Keratinocyte (primary cell): ENCODE results near the gene DLX4. TPM values are rescaled to one million over a fixed set of nuclear protein-coding genes. Genes with fewer than 3 reads are reported as not detected.

Experiments
- DNase-seq: peaks from one replicate; pipeline ENCODE4 v3.0.0-alpha.2; 2011; ENCODE audit warnings: low read depth, missing footprints, low spot score
- FAIRE-seq: peaks from 2 replicates; lab custom pipeline; 2011; peaks lifted over from hg19 to GRCh38; lab: Jason Lieb, UNC
- H2AFZ ChIP-seq: 2 replicates; pipeline ENCODE4 v1.6.0; 2012; ENCODE audit warnings: low read length, control low read depth, inconsistent platforms; ENCODE audit not compliant: control insufficient read depth
- H3K27ac ChIP-seq: 2 replicates; pipeline ENCODE4 v1.5.1; 2011; ENCODE audit warnings: low read length; ENCODE audit not compliant: control insufficient read depth, insufficient read depth
- H3K27me3 ChIP-seq: 3 replicates; pipeline ENCODE4 v1.6.0; 2011; ENCODE audit warnings: low read length; ENCODE audit not compliant: control insufficient read depth, insufficient read depth; ENCODE audit errors: extremely low read depth
- H3K36me3 ChIP-seq, 2 experiments: 2 replicates in 1 of 2; 3 replicates in 1 of 2; pipeline ENCODE4 v1.5.1; 2011; ENCODE audit warnings: low read length in 2 of 2, mild to moderate bottlenecking in 1 of 2; ENCODE audit not compliant: control insufficient read depth in 2 of 2, insufficient read depth in 2 of 2; ENCODE audit errors: extremely low read depth in 1 of 2
- H3K4me1 ChIP-seq: 3 replicates; pipeline ENCODE4 v1.5.1; 2011; ENCODE audit warnings: low read length; ENCODE audit not compliant: control insufficient read depth, insufficient read depth; ENCODE audit errors: extremely low read depth
- H3K4me2 ChIP-seq: 3 replicates; pipeline ENCODE4 v1.6.0; 2011; ENCODE audit warnings: low read depth, low read length; ENCODE audit not compliant: control insufficient read depth, insufficient read depth; ENCODE audit errors: extremely low read depth
- H3K4me3 ChIP-seq, 3 experiments: fragments of 200-600 bp in 1 of 3; sonication (generic) in 1 of 3; 2 replicates in 2 of 3; 3 replicates in 1 of 3; pipeline ENCODE4 v1.5.1; 2011 to 2016; ENCODE audit warnings: low read length in 3 of 3, mild to moderate bottlenecking in 3 of 3, control low read depth in 2 of 3, inconsistent platforms in 1 of 3, low read depth in 1 of 3, mixed read lengths in 1 of 3, mixed run types in 1 of 3, moderate library complexity in 1 of 3; ENCODE audit not compliant: control insufficient read depth in 2 of 3, insufficient read depth in 2 of 3; ENCODE audit errors: extremely low read depth in 1 of 3
- H3K79me2 ChIP-seq: 2 replicates; pipeline ENCODE4 v1.6.0; 2012; ENCODE audit warnings: low read length; ENCODE audit not compliant: control insufficient read depth, insufficient read depth
- H3K9ac ChIP-seq: 3 replicates; pipeline ENCODE4 v1.6.0; 2011; ENCODE audit warnings: low read length; ENCODE audit not compliant: control insufficient read depth, insufficient read depth; ENCODE audit errors: extremely low read depth
- H3K9me1 ChIP-seq: 3 replicates; pipeline ENCODE4 v1.6.0; 2011; ENCODE audit warnings: low read length; ENCODE audit not compliant: control insufficient read depth, insufficient read depth; ENCODE audit errors: extremely low read depth
- H3K9me3 ChIP-seq: 2 replicates; pipeline ENCODE4 v1.5.1; 2012; ENCODE audit warnings: low read depth, low read length; ENCODE audit not compliant: control insufficient read depth
- H4K20me1 ChIP-seq: 3 replicates; pipeline ENCODE4 v1.6.0; 2011; ENCODE audit warnings: low read length; ENCODE audit not compliant: control insufficient read depth, insufficient read depth; ENCODE audit errors: extremely low read depth
- CTCF ChIP-seq, 3 experiments: IDR thresholded peaks in 1 of 3; conservative IDR thresholded peaks in 1 of 3; optimal IDR thresholded peaks in 1 of 3; 2 replicates in 2 of 3; 3 replicates in 1 of 3; pipeline versions ENCODE3 to v1.5.1; 2011; ENCODE audit warnings: low read length in 3 of 3, mild to moderate bottlenecking in 3 of 3, moderate library complexity in 2 of 3, control low read depth in 1 of 3, inconsistent platforms in 1 of 3; ENCODE audit not compliant: insufficient read depth in 2 of 3; ENCODE audit errors: extremely low read depth in 1 of 3
- EZH2 ChIP-seq: IDR thresholded peaks from one replicate; pipeline ENCODE4 v1.6.1; 2012; ENCODE audit warnings: inconsistent platforms, mild to moderate bottlenecking, low read length, moderate library complexity
- dilution Hi-C: fragments of 300-500 bp; cut with MboI; formaldehyde crosslinking; loops from one replicate; pipeline ENCODE4 v1.7.0; 2020; ENCODE audit warnings: low sequenced_read_pairs; ENCODE audit not compliant: extremely low pct_ligation_motif_present
- polyA plus RNA-seq, 5 experiments: library from polyadenylated mRNA; depleted of rRNA in 3 of 5; stranded (reverse) in 3 of 5; stranded (forward) in 1 of 5; unstranded in 1 of 5; fragments of >200 nt; gene quantifications; 1 replicate in 1 of 5; 2 replicates in 3 of 5; 3 replicates in 1 of 5; pipeline versions ENCODE4 v1.2.1 to v1.2.3, GENCODE V29; 2011 to 2012; ENCODE audit warnings: missing spikeins in 2 of 5, low read depth in 1 of 5, low replicate concordance in 1 of 5

DLX4 gene
- polyA plus RNA-seq, 1 donor (not counting 4 experiments of a cell fraction or from before 2014, with no cell fraction given), result 0.18 TPM

GRCh38 chr17:49990331-49990730 lies 21.3 kb downstream of the DLX4 start:
- Histone ChIP-seq H3K36me3 (peaks cover 0 to 2% of the 10 kb centered on the region in 2 experiments), H3K4me3 (no peak overlapping the region), H3K79me2 (no peaks in the 10 kb centered on the region), H3K4me2 (no peak overlapping the region), H3K9me1 (no peaks in the 10 kb centered on the region), H2AFZ (no peak overlapping the region), H3K27me3 (peaks cover 30% of the 10 kb centered on the region), H3K9ac (no peak overlapping the region), H3K9me3 (no peaks in the 10 kb centered on the region), H3K4me1 (peaks cover 33% of the 10 kb centered on the region), H4K20me1 (no peaks in the 10 kb centered on the region), H3K27ac (no peak overlapping the region)
- dilution Hi-C loops, result loop anchor here (10.0 kb wide), 1 partner anchor 106 kb away; no protein-coding TSS in a partner anchor
- no peak for TF ChIP-seq EZH2
- no peak for TF ChIP-seq CTCF (optimal IDR thresholded peaks at IDR 0.05 in 1 of 3, IDR thresholded peaks at IDR 0.05 in 1 of 3, conservative IDR thresholded peaks at IDR 0.05 in 1 of 3; ENCODE audit: extremely low read depth in 1 of 3, insufficient read depth in 2 of 3, low read length in 3 of 3)
- DNase-seq (no peak), FAIRE-seq (no peak)

- Histone ChIP-seq H3K4me1 (peaks cover 35% of the 10 kb centered on the region), H4K20me1 (no peaks in the 10 kb centered on the region), H3K36me3 (peaks cover 0 to 2% of the 10 kb centered on the region in 2 experiments), H3K27ac (no peak overlapping the region), H3K9me3 (no peaks in the 10 kb centered on the region), H3K4me2 (no peak overlapping the region), H2AFZ (no peak overlapping the region), H3K9ac (no peak overlapping the region), H3K79me2 (no peaks in the 10 kb centered on the region), H3K4me3 (no peak overlapping the region), H3K9me1 (no peaks in the 10 kb centered on the region), H3K27me3 (peaks cover 35% of the 10 kb centered on the region)
- no peak for TF ChIP-seq EZH2
- TF ChIP-seq CTCF (optimal IDR thresholded peaks at IDR 0.05 in 1 of 3, IDR thresholded peaks at IDR 0.05 in 1 of 3, conservative IDR thresholded peaks at IDR 0.05 in 1 of 3; ENCODE audit: extremely low read depth in 1 of 3, insufficient read depth in 2 of 3, low read length in 3 of 3), result no peak
- dilution Hi-C loops, result loop anchor here (10.0 kb wide), 1 partner anchor 106 kb away; no protein-coding TSS in a partner anchor
- no peak for DNase-seq
- FAIRE-seq, result no peak
Measured at GRCh38 chr17:49990921-49991320, 21.9 kb downstream of the DLX4 start.
